HG02571 (cell line): Measurements from ENCODE around the gene EIF3M.

Source experiments
- ATAC-seq: cut with Tn5 transposase; IDR thresholded peaks from one replicate; pipeline ENCODE4 v1.9.1; 2021; ENCODE audit warnings: mild to moderate bottlenecking, moderate library complexity; ENCODE audit not compliant: unreplicated experiment

The EIF3M gene

DNA sequence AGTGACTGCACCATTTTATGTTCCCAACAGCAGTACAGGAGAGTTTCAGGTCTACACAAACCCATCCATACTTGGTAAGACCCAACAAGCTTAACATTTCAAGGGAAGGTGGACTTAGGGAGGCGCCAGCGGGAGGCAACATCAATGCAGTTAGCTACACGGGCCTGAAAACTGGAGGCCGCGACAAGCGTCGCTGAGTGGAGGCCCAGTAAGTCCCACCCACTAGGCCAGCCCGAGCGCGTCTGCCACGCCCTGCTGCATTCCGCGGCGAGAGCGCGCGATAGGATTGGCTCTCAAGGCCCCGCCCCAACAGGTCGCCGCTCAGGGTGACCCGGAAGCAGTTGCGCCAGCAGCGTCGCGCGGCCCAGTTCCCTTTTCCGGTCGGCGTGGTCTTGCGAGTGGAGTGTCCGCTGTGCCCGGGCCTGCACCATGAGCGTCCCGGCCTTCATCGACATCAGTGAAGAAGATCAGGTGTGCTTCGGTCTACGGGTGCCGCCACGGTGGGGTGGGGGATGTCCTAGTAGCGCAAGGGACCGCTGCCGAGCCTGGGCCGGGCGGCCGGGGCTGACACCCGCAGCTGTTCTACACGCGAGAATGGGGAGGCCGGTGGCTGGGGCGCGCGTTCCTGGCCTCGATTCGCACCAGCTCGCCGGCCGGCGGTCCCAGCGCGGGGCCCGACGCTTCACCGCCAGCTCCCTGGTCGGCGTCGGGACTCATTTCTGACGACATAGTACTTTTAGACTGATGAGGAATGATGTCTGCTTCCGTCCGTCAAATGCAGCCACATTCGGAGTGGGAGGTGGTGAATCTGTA, at the start of gene EIF3M:
Gene EIF3M, plus strand, starts transcription at position 373 of the 813 bp plus-strand sequence. Its CDS starts 57 bp downstream, at position 430.
- peak; percentile 97 for ATAC-seq

- ATAC-seq, result no peak
These were observed 44.8 kb upstream of the EIF3M start for GRCh38 chr11:32538804-32539203.

GRCh38 chr11:32549611-32550187, 33.9 kb upstream of the EIF3M start:
- no peak for ATAC-seq

- ATAC-seq, result no peak
These were observed 33.4 kb upstream of the EIF3M start for GRCh38 chr11:32550207-32550606.

GRCh38 chr11:32555091-32555490, 28.5 kb upstream of the EIF3M start:
- ATAC-seq, result no peak

DNA sequence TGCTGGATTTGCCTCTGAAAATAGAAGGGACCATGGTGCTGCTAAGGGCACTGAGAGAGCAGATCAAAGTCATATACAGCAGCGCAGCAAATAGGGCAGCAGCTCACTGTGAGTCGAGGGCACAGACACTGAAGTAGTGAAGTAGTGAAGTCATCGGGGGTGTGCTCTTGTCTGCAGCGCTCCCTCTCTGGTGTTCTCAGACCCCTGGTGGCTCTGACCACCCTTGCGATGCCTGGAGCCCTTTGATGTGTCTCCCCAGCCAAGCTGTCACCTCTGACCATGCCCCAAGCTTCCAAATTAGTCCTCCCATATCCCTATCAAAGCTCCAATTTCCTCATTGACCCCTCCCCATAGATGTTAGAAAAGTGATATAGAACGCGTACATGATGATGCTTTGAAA, 27.7 kb upstream of the EIF3M start:
- no peak for ATAC-seq

DNA sequence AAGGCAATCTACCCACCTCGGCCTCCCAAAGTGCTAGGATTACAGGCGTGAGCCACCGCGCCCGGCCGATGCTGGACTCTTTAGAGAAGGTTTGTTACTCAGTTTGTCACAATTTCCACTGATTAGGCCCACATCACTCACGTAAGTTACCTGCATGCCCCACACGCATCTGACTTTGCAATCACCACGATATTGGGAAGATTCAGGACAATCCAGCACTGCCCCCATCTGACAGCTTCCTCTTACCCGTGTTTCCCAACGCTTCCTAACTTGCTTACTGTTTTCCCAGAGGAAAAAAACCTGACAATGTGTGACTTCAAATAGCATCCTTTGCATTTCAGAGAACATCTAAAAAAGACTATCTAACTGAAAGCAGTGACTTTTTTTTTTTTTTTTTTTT, 21.8 kb upstream of the EIF3M start:
- no peak for ATAC-seq

- ATAC-seq, result no peak
These were observed 20.6 kb upstream of the EIF3M start for GRCh38 chr11:32562839-32563599.

- ATAC-seq, result no peak
These were observed 20.1 kb upstream of the EIF3M start for GRCh38 chr11:32563600-32563959.

DNA sequence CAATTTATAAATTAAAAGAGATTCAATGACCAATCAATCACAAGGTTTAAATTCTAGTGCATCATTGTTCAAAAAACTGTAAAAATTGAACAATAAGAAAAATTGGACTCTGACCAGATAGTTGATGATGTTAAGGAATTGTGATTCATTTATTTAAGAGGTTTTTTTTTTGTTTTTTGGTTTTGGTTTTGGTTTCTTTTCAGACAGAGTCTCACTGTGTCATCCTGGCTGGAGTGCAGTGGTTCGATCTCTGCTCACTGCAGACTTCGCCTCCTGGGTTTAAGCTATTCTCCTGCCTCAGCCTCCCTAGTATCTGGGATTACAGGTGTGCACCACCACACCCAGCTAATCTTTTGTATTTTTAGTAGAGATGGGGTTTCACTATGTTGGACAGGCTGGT, 17.1 kb upstream of the EIF3M start:
- no peak for ATAC-seq

DNA sequence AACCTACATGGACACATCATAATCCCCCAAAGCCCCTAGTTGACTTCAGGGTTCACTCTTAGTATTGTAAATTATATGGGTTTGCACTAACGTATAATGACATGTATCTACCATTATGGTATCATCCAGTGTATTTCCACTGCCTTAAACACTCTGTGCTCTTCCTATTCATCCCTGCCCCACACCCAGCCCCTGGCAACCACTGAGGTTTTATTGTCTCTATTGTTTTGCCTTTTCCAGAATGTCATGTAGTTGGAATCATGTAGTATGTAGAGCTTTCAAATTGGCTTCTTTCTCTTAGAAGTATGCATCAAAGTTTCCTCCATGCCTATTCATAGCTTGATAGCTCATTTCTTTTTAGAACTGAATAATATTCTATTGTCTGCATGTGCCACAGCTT, 16.5 kb upstream of the EIF3M start:
- no peak for ATAC-seq

DNA sequence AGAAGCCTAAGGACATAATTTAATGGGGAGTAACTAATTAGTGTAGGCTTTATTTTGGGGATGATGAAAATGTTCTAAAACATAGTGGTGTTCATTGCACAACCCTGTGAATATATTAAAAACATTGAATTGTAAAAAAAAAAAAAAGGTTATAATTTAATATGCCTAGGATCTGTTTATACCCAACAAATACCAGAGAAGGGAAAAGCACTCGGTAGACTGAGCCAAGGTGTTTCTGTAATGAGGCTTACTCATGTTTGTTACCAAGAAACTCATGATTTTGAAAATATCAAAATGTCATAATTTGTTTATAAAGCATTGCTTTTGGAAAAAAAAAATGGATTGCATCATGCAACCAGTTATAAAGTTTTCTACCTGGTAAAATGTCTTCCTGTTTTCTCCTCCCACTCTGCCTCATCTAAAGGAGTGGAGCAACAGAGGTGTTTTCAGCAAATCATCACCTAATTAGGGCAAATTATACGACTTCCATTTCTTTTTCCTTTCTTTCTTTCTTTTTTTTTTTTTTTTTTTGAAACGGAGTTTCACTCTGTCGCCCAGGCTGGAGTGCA, 14.2 kb upstream of the EIF3M start:
- ATAC-seq, result no peak

DNA sequence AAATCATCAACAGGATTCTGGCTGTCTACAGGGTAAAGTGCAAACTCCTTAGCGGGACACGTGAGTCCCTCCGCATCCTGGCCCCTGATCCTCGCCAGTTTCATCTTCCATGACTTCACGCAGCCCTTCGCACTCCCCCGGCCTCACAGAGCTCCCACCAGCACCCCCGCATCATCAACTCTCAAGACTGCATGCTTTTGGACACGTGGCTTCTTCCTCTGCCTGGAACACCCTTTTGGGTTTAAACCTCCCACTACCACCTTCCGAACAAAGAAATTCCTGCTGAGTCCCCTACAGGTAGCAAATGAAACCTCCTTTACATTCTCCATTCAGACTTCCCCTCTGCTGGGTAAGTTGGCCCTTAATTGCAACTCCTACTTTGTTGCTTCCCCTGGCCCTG, 12.6 kb upstream of the EIF3M start:
- ATAC-seq, result no peak

DNA sequence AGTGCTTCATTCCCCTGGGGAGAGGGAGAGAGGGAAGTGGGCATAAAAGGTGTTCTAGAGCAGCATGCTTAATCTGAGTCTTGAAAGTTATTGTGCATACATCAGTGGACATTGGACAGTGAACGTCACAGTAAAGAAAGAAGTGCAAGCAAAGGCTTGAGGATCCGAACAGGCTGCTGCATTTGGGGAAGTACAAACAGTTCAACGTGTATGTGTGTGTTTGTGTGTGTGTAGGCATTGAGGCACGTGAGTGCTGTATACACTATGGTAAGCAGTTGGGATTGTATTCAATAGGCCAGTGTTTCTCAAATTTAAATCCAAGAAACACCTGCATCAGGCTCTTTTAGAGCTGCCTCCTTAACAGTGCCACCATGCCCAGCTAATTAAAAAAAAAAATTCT, 10.4 kb upstream of the EIF3M start:
- no peak for ATAC-seq

DNA sequence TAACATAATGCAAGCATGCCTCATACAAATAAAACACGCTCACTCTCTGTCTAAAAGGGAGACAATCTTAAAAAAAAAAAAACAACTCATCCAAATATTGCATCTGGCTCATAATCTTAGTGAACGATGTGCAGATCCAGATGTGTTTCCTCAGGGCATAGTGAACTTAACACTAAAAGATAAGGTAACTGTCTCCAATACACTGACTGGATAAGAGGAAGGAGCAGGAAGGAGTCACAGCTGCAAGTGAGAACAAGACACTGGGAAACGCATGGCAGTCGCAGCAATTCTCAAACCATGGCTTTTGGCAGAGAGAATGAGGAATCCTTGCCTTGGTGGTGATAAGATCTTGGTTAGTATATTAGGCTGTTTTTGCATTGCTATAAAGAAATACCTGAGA, 9.2 kb upstream of the EIF3M start:
- ATAC-seq, result no peak

DNA sequence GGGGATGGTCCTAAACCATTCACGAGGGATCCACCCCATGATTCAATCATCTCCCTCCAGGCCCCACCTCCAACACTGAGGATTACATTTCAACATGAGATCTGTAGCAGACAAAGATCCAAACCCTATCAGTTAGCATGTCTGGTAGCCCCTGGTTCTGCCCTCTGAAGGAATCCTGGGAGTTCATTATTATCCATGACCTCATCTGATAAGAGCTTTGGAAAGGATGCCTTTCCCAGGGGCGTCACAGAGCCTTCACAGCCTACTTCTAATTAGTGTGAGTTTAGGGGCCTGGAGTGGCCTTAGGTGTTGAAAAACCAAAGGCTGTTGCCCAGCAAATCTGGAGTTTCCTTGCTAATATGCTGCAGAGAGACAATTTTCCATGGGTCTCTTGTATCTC, 8.6 kb upstream of the EIF3M start:
- ATAC-seq, result no peak

DNA sequence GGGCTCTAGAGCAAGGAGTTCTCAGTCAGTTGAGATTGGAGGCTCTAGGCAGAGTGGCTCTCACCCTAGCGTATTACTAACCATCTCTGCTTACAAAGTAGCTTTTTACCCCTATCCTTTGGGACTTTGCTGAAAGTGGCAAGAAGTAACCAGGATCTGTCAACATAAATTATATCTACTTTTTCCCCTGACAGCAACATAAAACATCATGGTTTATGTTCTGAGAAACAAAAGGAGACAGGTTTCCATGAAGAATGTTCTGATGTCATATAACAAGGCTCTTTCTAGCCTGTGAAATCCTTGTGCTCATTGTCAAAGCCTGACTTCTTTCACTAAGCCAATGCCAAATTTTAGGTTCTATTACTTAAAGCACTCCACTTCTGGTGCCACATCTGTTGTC, 7.2 kb upstream of the EIF3M start:
- ATAC-seq, result no peak

DNA sequence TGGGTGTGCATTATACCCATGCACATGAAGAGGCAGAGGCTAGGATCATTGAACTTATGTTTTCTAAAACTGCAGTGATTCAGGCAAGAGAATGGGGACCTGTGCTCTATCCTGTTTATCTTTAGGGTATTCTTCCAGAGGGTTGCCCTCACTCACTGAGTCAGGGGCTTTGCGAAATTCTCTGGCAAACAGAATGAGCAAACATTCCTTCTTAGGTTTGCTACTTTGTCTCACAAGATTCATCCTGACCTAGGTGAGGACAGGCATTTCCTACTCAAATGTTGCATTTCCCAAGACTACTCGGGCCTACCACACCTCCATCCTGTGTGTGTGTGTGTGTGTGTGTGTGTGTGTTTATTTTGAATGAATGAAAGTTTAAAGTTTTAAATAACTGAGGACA, 2.7 kb upstream of the EIF3M start:
- ATAC-seq, result no peak

- ATAC-seq, result no peak
These were observed 2.1 kb upstream of the EIF3M start for GRCh38 chr11:32581556-32581955.

- no peak for ATAC-seq
These were observed 1.3 kb downstream of the EIF3M start for GRCh38 chr11:32584921-32585320.

GRCh38 chr11:32586576-32587190, 3.1 kb downstream of the EIF3M start:
- ATAC-seq, result no peak
